ENCODE results near the gene FA2H.
"Not testable (repeated sequence)": the region's sequence is repeated elsewhere in the genome, so short reads cannot be mapped to it uniquely, and the experiment has no call there.

Gene FA2H

GRCh38 chr16:74774223-74775139 lies at the start of gene FA2H:
TSS of gene FA2H (minus strand) at chr16:74774820. CDS start at chr16:74774755, 65 bp downstream.
- DNase-seq = peak; percentile 18

GRCh38 chr16:74817851-74818250 lies 43.2 kb upstream of the FA2H start:
- DNase-seq = no peak

GRCh38 chr16:74813109-74813641 lies 38.6 kb upstream of the FA2H start:
- DNase-seq = no peak

- no peak for DNase-seq
Observed at GRCh38 chr16:74811911-74812310, 37.3 kb upstream of the FA2H start.

GRCh38 chr16:74811216-74811615 lies 36.6 kb upstream of the FA2H start:
- not testable (repeated sequence) for DNase-seq

- no peak for DNase-seq
Observed at GRCh38 chr16:74807052-74807646, 32.5 kb upstream of the FA2H start.

GRCh38 chr16:74800216-74800871 lies 25.7 kb upstream of the FA2H start:
- DNase-seq = no peak

- DNase-seq = no peak
Observed at GRCh38 chr16:74797414-74797813, 22.8 kb upstream of the FA2H start.

- DNase-seq = no peak
Observed at GRCh38 chr16:74795104-74795503, 20.5 kb upstream of the FA2H start.

GRCh38 chr16:74794668-74795067 lies 20.0 kb upstream of the FA2H start:
- DNase-seq = no peak

- no peak for DNase-seq
Observed at GRCh38 chr16:74793571-74793970, 19.0 kb upstream of the FA2H start.

- no peak for DNase-seq
Observed at GRCh38 chr16:74792225-74792624, 17.6 kb upstream of the FA2H start.

- not testable (repeated sequence) for DNase-seq
Observed at GRCh38 chr16:74791749-74792148, 17.1 kb upstream of the FA2H start.

- no peak for DNase-seq
Observed at GRCh38 chr16:74788108-74788507, 13.5 kb upstream of the FA2H start.

GRCh38 chr16:74785031-74785430 lies 10.4 kb upstream of the FA2H start:
- no peak for DNase-seq

GRCh38 chr16:74778646-74779045 lies 4.0 kb upstream of the FA2H start:
- no peak for DNase-seq

- DNase-seq = no peak
Observed at GRCh38 chr16:74776926-74777325, 2.3 kb upstream of the FA2H start.

- no peak for DNase-seq
Observed at GRCh38 chr16:74775255-74775654, 635 bp upstream of the FA2H start.

- DNase-seq = no peak
Observed at GRCh38 chr16:74773446-74774222, 986 bp downstream of the FA2H start.

GRCh38 chr16:74771656-74772315 lies 2.8 kb downstream of the FA2H start:
- no peak for DNase-seq

- DNase-seq = no peak
Observed at GRCh38 chr16:74770831-74771526, 3.6 kb downstream of the FA2H start.
